Muscle layer of colon (tissue), 2 donors: Measurements from ENCODE around the gene USP8.
A peak's percentile ranks its signal among the peaks of the same experiment; 100 is the strongest.
"Not testable (repeated sequence)": the region's sequence is repeated elsewhere in the genome, so short reads cannot be mapped to it uniquely, and the experiment has no call there.

Source experiments
- H3K27ac ChIP-seq: one replicate; pipeline ENCODE4 v1.7.0; 2013; ENCODE audit warnings: low read depth, mild to moderate bottlenecking, low read length, moderate library complexity
- H3K27me3 ChIP-seq, 2 donors: one replicate each; pipeline ENCODE4 v1.7.0; 2013; ENCODE audit warnings: low read length in 2 of 2, mild to moderate bottlenecking in 2 of 2; ENCODE audit not compliant: insufficient read depth in 2 of 2, control insufficient read depth in 1 of 2
- H3K36me3 ChIP-seq: one replicate; pipeline ENCODE4 v1.7.0; 2013; ENCODE audit warnings: mild to moderate bottlenecking, low read length; ENCODE audit not compliant: insufficient read depth
- H3K4me1 ChIP-seq: one replicate; pipeline ENCODE4 v1.7.0; 2013; ENCODE audit warnings: mild to moderate bottlenecking, low read length; ENCODE audit not compliant: insufficient read depth
- H3K4me3 ChIP-seq, 2 donors: one replicate each; pipeline ENCODE4 v1.7.0; 2013; ENCODE audit warnings: low read length in 2 of 2, low read depth in 1 of 2, mild to moderate bottlenecking in 1 of 2, moderate library complexity in 1 of 2
- H3K9ac ChIP-seq: one replicate; pipeline ENCODE4 v1.7.0; 2013; ENCODE audit warnings: low read length
- H3K9me3 ChIP-seq: one replicate; pipeline ENCODE4 v1.7.0; 2013; ENCODE audit warnings: mild to moderate bottlenecking, low read length
- donor health status: abdominal sarcoma.
- donor health status: Adenocarcinoma of cecum.

USP8 gene

DNA sequence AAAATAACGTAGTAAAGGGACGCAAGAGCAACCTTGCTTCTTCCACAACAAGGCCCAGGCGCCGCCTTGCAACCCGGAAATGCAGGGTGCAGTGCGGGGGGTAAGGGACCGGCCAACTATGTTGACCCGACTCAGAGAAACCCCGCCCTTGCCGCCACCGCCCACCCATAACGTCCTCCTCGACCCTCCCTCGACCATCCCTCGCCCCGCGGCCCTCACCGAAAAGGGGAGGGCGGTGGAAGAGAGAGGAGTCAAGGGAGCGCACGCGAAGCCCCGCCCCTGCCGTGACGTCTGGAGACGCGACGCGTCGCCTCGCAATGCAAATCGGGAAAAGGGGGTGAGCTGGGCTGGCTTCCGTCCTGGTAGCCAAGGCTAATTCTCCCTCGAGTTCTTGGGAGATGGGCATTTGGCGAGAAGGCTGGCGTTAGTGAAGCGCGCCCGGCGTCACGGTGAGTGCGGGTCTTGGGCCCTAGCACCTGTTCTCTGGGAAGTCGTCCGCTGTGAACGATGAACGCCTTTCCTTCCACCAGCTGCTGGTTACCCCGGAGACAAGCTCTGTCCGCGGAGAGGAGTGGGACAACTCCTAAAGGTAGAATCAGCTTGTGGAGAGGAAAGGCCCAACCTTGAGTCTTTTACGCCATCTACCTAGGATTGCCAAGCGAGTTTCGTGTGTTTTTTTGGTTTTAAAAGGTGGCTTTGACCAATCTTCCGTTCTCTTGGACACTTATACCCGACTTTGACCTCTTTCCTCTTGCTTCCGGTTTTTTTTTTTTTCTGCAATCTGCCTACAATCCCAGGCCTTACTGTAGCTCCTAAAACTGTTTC lies at the start of gene USP8:
Gene USP8, plus strand, starts transcription at position 340 of the 825 bp plus-strand sequence. CDS start 14,669 bp downstream, outside the sequence.
- H3K4me1 ChIP-seq, result peaks cover 15% of the 10 kb centered on the region
- H3K4me3 ChIP-seq, result peak within 1 kb of the TSS; percentile 83 to 95
- peak within 1 kb of the TSS; percentile 92 for H3K9ac ChIP-seq
- peak within 1 kb of the TSS; percentile 81 for H3K27ac ChIP-seq
- H3K27me3 ChIP-seq, result no peaks in the 10 kb centered on the region
- no peaks in the 10 kb centered on the region for H3K36me3 ChIP-seq
- H3K9me3 ChIP-seq, result no peaks in the 10 kb centered on the region

DNA sequence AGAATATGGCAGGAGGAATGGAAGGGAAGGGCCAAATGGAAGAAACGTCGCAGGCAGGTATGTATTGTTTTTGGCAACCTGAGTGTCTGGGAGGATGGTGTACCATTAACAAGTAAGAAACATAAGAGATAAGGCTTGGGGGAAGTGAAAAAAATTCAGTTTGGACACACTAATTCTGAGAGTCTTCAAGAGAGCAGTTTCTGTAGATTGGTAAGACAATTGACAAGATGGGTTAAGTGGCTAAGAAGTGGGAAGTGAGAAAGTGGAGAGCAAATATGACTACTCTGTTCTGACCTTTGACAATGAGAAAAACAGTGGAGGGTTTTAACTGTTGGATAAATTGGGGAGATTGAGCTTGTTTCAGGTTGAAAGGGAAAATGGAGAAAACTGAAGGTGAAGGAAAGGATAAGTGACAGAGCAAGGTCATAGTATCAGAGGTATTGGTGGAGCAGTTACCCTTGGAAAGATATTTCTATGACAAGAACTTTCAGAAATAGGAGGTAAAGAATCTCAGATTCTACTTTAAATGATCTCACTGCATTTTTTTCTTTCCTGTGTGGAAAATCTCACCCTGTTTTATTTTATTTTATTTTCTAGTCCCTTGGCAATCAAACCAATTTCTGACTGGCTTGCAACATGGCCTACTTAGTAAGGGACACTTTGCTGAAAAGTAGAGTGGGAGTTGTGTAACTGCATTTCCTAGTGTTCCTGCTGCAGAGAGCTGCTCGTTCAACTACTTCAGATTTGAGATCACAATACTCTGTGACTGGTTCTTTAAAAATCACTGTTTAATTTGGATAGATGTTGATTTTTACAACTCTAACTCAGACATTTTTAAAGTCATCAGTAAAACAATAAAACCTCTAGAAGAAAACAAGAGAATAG lies 46.1 kb upstream of the USP8 start:
- H3K4me1 ChIP-seq, result no peaks in the 10 kb centered on the region
- H3K27me3 ChIP-seq, result no peaks in the 10 kb centered on the region
- no peaks in the 10 kb centered on the region for H3K36me3 ChIP-seq
- no peak overlapping the region for H3K9ac ChIP-seq
- H3K4me3 ChIP-seq, result no peak overlapping the region
- no peaks in the 10 kb centered on the region for H3K9me3 ChIP-seq
- no peak overlapping the region for H3K27ac ChIP-seq

DNA sequence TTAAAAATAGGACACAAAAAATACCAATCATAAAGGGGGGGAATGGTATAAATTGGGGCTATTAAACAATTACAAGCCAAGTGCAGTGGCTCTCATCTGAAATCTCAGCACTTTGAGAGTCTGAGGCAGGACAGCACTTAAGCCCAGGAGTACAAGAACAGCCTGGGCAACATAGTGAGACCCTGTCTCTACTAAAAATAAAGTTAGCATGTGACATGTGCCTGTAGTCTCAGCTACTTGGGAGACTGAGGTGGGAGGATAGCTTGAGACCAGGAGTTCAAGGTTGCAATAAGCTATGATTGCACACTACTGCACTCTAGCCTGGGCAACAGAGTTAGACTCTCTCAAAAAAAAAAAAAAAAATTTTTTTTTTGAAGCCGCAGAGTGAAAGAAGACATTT lies 45.4 kb upstream of the USP8 start:
- Histone ChIP-seq H3K27me3 (no peaks in the 10 kb centered on the region), H3K36me3 (no peaks in the 10 kb centered on the region), H3K9ac (no peak overlapping the region), H3K4me3 (no peak overlapping the region), H3K9me3 (no peaks in the 10 kb centered on the region), H3K27ac (no peak overlapping the region), H3K4me1 (no peaks in the 10 kb centered on the region)

DNA sequence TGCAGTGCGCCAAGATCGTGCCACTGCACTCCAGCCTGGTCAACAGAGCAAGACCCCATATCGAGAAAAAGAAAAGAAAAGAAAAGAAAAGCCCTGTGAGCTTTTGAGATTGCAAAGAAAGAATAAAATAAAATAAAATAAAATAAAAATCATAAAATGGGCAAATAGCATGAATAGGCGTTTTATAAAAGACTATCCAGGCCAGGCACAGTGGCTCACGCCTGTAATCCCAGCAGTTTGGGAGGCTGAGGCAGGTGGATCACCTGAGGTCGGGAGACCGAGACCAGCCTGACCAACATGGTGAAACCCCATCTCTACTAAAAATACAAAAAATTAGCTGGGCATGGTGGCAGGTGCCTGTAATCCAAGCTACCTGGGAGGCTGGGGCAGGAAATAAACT lies 44.8 kb upstream of the USP8 start:
- H3K4me3 ChIP-seq, H3K27ac ChIP-seq, H3K9me3 ChIP-seq, H3K4me1 ChIP-seq, H3K9ac ChIP-seq, H3K36me3 ChIP-seq, H3K27me3 ChIP-seq: not testable (repeated sequence)

DNA sequence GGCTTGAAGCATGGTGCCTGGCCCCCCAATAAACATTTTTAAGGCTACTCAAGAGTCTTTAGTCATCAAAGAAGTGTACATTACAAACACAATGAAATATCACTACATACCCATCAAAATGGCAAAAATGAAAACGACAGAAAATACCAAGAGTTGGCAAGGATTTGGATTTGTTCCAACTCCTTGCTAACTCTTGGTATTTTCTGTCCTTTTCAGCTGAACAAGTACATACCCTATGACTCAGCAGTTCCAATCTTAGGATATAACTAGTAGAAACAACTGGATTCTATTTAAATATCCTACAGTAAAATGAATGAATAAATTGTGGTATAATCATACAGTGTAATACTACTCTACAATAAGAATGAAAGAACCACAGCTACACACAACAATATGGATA lies 44.1 kb upstream of the USP8 start:
- Histone ChIP-seq H3K9ac (no peak overlapping the region), H3K36me3 (no peaks in the 10 kb centered on the region), H3K4me3 (no peak overlapping the region), H3K27me3 (no peaks in the 10 kb centered on the region), H3K4me1 (no peaks in the 10 kb centered on the region), H3K9me3 (no peaks in the 10 kb centered on the region), H3K27ac (no peak overlapping the region)

DNA sequence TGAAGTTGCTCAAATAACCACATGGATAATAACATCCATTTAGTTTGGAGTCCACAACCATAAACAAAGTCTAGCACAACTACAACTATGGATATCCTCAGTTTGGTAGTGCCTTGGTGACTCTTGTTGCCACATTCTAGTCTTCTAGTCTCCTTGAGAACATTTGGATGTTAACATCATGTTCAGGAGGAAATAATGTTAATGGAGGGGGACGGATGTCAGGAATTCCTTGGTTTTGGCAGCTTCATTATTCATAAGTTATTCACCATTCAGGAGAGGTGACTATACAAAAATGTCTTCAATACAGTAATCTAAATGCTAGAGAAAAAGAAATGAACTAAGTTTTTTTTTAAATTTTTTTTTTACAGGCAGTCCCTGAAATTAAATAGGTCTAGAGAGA lies 42.8 kb upstream of the USP8 start:
- Histone ChIP-seq H3K9ac (no peak overlapping the region), H3K4me1 (no peaks in the 10 kb centered on the region), H3K4me3 (no peak overlapping the region), H3K27me3 (no peaks in the 10 kb centered on the region), H3K9me3 (no peaks in the 10 kb centered on the region), H3K27ac (no peak overlapping the region), H3K36me3 (no peaks in the 10 kb centered on the region)

DNA sequence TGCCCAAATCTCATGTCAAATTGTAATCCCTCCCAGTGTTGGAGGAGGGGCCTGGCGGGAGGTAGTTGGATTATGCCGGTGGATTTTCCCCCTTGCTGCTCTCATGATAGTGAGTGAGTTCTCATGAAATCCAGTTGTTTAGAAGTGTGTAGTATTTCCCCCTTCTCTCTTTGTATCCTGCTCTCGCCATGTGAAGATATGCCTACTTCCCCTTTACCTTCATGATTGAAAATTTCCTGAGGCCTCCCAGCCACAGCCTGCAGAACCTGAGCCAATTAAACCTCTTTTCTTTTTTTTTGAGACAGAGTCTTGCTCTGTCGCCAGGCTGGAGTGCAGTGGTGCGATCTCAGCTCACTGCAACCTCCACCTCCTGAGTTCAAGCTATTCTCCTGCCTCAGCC lies 41.8 kb upstream of the USP8 start:
- H3K9ac ChIP-seq, H3K9me3 ChIP-seq, H3K27me3 ChIP-seq, H3K4me3 ChIP-seq, H3K4me1 ChIP-seq, H3K36me3 ChIP-seq, H3K27ac ChIP-seq: not testable (repeated sequence)

DNA sequence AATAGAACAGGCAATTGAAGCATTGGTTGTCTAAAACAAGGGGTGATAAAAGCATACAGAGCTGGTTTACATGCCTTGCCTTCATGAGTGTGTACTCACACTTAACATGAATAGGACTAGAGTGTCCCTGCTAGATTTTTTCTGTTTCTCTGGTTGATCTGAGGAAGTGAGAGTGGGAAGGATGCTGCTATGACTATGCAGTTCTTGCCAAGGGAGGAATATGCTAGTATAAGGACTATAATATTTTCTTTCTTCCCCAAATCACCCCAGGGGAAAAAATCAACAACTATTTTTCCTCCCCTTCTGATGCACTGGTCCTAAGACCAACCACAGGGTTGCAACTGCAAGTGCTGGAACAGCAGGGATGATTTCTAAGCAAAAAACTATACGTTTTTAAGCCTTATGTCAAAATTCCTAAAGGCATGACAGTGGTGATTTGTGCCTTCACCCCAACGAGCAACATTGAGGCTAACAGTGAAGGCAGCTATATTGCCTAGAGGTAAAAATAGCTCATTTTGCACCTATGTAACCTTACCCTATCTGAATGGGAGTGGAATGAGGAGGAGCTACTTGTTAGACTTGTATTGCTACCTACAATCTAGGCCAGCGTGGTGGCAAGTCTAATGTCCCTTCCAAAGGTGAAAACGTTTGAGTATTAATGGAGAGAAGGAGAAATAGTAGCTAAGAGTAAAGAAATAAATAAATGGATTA lies 33.5 kb upstream of the USP8 start:
- Histone ChIP-seq H3K36me3 (no peaks in the 10 kb centered on the region), H3K27me3 (no peaks in the 10 kb centered on the region)

DNA sequence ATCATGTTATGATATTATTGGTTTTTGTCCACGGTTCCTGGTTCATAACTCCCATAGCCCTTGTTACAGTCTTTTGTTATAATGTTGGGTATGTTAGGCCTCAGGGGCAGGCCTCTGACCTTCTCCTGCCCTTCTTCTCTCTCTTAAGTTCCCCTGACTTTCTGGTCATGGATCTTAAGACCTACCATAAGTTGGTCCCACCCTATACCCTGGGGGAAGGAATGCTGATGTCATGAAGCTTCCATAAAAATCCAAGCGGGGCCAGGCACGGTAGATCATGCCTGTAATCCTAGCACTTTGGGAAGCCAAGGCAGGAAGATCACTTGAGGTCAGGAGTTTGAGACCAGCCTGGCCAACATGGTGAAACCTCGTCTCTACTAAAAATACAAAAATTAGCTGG lies 32.6 kb upstream of the USP8 start:
- not testable (repeated sequence) for H3K27ac ChIP-seq

More for the DNA sequence above, 33.5 kb upstream of the USP8 start:
- Histone ChIP-seq H3K27ac (no peak overlapping the region), H3K4me1 (no peaks in the 10 kb centered on the region), H3K4me3 (no peak overlapping the region), H3K9ac (no peak overlapping the region), H3K9me3 (no peaks in the 10 kb centered on the region)

DNA sequence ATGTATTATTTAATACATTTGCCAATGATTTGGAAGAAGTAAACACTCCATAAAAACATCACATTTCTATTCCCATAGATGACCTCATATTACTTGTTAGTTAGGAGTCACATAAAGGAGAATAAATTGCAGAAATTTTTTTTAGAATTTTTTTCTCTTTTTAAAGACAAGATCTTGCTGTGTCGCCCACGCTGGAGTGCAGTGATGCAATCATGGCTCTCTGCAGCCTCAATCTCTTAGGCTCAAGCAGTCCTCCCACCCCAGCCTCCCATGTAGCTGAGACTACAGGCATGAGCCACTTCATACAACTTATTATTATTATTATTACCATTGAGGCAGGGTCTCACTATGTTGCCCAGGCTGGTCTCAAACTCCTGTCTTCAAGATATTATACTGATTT lies 12.3 kb upstream of the USP8 start:
- Histone ChIP-seq H3K36me3 (no peaks in the 10 kb centered on the region), H3K4me1 (no peaks in the 10 kb centered on the region)

More for the DNA sequence above, 32.6 kb upstream of the USP8 start:
- H3K9ac ChIP-seq, H3K36me3 ChIP-seq, H3K4me3 ChIP-seq, H3K27me3 ChIP-seq, H3K4me1 ChIP-seq, H3K9me3 ChIP-seq: not testable (repeated sequence)

DNA sequence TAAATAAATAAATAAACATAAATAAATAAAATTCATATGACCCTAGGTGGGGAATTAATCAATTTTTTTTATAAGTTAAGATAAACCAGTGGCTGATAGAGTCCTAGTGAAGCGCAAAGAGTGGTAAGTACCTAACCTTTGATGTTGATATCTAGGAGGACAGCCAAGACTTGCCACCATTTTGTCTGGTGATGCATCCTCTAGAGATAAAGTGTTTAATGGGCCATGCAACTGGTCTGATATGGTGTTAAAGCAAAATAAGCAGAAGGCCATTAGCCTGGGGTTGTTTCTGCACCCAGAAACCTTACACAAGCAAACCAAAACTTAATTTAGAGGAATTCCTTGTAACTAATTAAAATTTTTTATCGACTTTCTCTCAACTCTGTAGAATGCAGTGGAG lies 9.6 kb upstream of the USP8 start:
- H3K36me3 ChIP-seq, result no peaks in the 10 kb centered on the region
- no peaks in the 10 kb centered on the region for H3K9me3 ChIP-seq
- H3K4me1 ChIP-seq, result no peaks in the 10 kb centered on the region
- H3K4me3 ChIP-seq, result no peak overlapping the region
- no peak overlapping the region for H3K9ac ChIP-seq
- H3K27me3 ChIP-seq, result no peaks in the 10 kb centered on the region
- no peak overlapping the region for H3K27ac ChIP-seq

More for the DNA sequence above, 12.3 kb upstream of the USP8 start:
- no peaks in the 10 kb centered on the region for H3K9me3 ChIP-seq
- no peaks in the 10 kb centered on the region for H3K27me3 ChIP-seq
- no peak overlapping the region for H3K27ac ChIP-seq
- no peak overlapping the region for H3K4me3 ChIP-seq
- no peak overlapping the region for H3K9ac ChIP-seq
